DMS53 treated with DMSO at 0.1 percent for 48 hours (cell line): ENCODE results near the gene CDH23.

Experiments
- DNase-seq: peaks from one replicate; lab custom pipeline; 2025; ENCODE audit not compliant: unreplicated experiment; lab: John Stamatoyannopoulos, UW

The CDH23 gene

DNA sequence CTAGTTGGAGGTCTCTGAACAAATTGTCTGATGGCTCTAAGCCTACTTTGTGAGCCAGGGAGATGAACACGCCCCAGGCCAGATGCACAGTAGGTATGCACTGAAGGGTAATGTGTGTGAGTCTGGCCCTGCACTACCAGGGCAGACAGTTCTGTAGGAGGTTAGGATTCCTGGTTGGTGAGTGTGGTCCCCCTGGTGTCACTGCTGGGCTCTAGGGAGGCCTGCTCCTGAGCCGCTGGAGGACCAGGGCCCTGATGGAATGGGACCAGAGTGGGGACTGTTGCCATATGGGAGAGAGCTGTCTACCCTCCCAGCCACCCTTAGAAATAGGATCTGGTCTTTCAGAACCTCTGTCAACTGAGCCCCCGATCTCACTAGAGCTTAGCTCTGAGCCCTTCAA is 42.0 kb downstream of the CDH23 start:
- DNase-seq: no peak

DNA sequence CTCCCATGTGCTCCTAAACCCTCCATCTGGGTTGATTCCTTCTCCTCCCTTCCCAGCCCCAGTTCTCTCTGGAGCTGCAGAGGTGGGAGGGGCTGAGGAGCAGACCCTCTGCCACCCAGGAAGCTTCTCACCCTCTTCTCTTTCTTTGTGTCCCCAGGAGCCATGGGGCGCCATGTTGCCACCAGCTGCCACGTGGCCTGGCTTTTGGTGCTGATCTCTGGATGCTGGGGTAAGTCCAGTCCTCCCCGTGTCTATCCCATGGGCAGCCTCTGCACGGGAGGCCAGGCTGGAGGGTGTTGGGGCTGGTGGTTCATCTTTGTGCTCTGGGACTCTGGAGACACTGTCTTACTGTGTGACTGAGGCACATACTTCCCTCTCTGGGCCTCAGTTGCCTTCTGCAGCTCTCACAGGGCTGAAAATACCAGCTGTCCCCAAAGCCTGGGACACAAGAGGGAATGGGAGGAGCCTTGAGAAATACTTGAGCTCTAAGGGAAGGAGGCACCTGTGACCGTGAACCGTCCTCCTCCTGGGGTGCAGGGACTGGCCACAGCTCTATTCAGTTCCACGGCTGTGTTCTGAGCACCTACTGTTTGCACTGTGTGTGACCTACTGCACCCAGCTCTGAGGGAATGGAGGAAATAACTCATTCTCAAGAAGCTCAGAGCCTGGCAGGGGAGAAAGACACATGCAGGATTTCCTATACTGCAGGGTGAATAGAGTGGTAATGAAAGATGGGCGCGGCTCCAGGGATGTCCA is 43.1 kb downstream of the CDH23 start:
- no peak for DNase-seq

- DNase-seq: no peak
Observed at GRCh38 chr10:71440506-71441035, 43.9 kb downstream of the CDH23 start.

DNA sequence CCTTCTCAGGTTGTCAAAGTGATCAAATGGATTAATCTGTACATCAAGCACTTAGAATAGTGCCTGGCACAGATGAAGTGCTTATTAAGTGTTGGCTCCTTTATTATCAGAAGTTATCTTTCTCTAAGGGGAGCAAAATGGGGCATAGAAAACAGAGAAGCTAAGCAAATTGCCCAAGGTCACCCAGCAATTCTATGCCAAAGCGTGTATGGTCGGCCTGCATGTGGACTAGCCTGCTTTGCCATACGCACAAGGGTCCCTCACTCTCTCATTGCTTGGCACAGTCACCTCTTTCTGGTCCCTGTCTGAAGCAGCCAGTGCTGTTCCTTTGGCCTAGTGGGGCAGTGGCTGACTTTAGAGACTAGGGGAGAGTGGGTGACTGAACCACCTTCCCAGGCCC is 45.3 kb downstream of the CDH23 start:
- no peak for DNase-seq

- DNase-seq: no peak
Observed at GRCh38 chr10:71442859-71443570, 46.3 kb downstream of the CDH23 start.

- DNase-seq: no peak
Observed at GRCh38 chr10:71443676-71444075, 47.0 kb downstream of the CDH23 start.

DNA sequence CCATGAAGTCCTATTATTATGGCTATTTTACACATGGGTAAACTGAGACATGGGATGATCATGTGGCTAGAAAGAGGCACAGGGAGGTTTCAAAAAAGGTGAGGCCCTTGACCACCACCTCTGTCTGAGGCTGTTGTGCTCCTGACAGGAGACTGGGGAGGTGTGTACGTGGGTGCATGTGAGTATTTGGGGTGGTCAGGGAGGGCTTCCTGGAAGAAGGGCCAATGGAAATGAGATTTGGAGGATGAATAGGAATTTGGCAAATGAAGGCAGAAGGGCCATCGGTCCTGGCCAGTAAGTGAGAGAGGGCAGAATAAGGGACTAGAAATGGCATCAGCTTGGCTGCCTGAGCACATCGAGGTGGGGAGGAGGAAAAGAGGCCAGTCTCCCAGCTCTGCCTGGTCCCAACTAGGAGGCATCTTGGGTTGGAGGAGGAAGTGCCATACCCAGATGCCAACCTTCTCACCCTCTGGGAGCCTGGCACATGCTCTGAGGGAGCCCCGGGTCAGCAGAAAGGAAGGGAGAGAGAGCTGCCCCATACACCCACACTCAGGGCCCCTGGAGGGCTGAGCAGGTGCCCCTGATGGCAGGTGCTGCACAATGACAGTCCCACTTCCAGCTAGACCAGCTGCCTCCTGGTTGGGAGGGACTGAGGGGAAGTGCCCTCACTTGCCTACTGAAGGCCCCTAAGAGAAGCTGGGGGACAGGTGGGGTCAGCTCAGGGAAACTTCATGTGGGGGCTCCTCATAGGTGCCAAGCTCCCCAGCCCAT is 47.7 kb downstream of the CDH23 start:
- DNase-seq: no peak

DNA sequence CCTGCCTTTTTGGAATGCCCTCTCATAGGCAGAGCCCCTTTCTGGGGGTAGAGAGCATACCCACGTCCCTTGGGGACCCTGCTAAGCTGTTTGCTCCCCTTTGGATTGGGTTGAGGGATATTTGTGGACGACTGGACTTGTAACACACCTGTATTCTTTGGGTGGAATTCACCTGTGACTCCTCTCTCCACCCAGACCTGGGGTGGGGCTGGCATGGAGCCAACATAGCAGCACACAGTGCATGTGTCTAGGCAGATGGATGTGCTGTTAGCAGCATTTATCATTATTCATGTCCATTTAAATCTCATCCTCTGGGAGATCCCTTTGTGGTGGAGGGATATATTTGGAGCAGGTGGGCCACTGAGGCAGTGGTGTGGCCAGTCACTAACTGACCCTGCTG is 51.0 kb downstream of the CDH23 start:
- DNase-seq: no peak

GRCh38 chr10:71448146-71448545 is 51.4 kb downstream of the CDH23 start:
- DNase-seq: no peak

DNA sequence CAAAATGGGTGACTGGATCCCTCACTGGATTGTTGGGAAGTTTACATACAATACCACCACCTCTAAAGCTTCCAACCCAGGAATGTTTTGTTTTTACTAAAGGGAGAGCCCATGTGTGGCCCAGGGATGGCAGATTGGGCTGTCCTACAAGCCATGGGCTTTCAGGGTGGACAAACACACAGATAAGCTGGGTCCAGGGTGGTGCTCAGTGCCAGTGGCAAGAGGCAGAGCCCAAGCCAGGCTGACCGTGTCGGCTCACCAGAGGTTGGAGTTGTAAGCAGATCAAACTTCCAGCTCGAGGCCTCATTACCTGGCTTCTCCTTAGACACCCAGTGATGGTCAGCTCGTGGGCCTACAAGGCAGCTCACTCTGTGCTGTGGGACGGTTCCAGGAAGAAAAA is 52.3 kb downstream of the CDH23 start:
- no peak for DNase-seq

DNA sequence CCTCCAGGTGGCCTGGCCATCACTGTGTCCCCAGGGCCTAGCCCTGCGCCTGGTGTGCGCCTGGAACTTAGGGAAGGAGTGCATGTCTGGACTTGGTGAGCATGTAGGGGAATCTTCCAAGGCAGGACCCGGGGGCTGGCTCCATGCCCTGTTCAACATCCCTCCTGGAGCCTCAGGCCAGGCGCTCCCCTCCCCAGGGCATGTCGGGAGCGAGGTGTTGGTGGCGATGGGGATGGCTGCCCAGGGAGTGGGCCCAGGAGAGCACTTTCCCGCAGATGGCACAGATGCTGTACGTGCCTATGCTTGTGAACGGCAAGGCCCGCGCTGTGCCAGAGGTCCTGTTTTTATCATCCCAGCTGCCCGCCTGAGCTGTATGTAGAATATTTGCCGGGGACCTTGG is 55.0 kb downstream of the CDH23 start:
- DNase-seq: no peak

- no peak for DNase-seq
Observed at GRCh38 chr10:71453186-71453585, 56.5 kb downstream of the CDH23 start.

DNA sequence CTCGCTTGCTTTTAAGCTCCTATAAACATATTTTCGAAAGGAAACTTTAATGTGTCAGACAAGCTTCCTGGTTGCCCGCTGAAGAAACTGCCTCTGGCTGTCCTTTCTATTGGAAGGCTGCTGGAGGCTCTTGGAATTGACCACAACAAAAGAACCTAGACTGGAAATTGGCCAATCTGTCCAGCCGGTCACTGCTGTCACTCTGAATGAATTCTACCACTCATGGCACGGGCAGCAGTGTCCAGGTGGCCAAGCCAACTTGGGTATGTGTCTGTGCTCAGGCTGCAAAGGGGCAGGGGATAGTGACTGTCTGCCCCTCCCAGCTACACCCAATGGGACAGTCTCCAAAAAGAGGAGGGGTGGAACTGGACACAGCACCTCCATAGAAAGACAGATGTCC is 57.6 kb downstream of the CDH23 start:
- no peak for DNase-seq

DNA sequence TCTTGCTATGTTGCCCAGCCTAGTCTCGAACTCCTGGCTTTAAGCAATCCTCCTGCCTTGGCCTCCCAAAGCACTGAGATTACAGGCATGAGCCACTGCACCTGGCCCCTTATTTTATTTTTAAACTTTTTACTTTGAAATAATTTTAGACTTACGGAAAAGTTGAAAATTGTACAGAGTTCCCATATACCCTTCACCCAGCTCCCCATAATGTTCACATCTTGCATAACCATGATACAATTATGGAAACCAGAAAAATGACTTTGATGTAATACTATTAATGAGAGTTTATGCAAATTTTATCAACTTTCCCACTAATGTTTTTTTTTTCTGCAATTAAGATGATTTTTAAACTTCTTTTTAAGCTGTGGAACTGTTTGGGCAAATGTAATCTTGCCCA is 58.3 kb downstream of the CDH23 start:
- no peak for DNase-seq

- no peak for DNase-seq
Observed at GRCh38 chr10:71456631-71457030, 59.9 kb downstream of the CDH23 start.

GRCh38 chr10:71457908-71458307 is 61.2 kb downstream of the CDH23 start:
- DNase-seq: no peak

DNA sequence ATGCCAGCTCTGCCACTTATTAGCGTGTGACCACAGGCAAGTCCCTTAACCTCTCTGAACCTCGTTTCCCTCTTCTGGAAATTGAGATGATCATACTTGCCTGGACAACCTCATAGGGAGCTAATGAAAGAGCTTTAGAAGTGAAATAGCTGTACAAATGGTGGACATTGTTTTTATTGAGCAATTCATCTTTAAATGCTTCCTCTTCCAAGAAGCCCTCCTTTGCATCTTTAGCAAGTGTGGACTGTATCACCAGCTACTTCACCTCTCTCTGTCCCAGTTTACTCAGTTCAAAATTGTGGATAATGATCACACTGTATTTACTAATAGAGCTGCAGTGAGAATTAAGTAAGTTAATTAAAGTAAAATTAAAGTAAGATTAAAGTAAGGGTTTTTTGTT is 61.7 kb downstream of the CDH23 start:
- no peak for DNase-seq

- DNase-seq: no peak
Observed at GRCh38 chr10:71459513-71459912, 62.8 kb downstream of the CDH23 start.

- DNase-seq: no peak
Observed at GRCh38 chr10:71460615-71461014, 63.9 kb downstream of the CDH23 start.

DNA sequence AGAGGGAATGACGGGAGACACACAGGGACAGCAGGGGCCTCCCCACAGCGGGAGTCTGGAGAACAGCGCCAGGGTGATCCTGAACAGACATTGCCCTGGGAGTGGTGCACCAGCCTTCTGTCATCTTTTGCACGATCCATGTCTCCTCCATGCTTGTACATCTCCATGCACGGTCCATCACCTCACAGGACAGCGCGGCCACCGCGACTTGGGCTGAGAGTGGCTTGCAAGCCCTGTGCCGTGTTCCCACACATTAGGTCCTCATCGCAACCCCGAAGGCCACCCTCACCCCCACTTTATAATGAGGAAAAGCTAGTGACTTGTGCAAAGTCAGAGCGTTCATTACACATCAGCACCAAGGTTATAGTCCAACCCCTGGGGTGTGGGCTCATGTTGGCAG is 64.7 kb downstream of the CDH23 start:
- no peak for DNase-seq

- peak; percentile 46 for DNase-seq
Observed at GRCh38 chr10:71462062-71462935, 65.6 kb downstream of the CDH23 start.
